ENCODE results near the gene DDX24.

The DDX24 gene

GRCh38 chr14:94051779-94052178 lies 29.2 kb downstream of the DDX24 start:
- peaks cover 55% of the 10 kb centered on the region for H3K36me3 ChIP-seq (ENCODE audit: control insufficient read depth, insufficient read depth, low read length)
- H3K9me3 ChIP-seq (ENCODE audit: control insufficient read depth, insufficient read depth, low read length): no peaks in the 10 kb centered on the region
- H3K4me3 ChIP-seq (ENCODE audit: low read depth, low read length): no peak overlapping the region
- peaks cover 3% of the 10 kb centered on the region for H3K4me1 ChIP-seq (ENCODE audit: control insufficient read depth, insufficient read depth, low read length)
- H3K9ac ChIP-seq (ENCODE audit: low read depth, low read length): no peak overlapping the region
- no peaks in the 10 kb centered on the region for H3K27me3 ChIP-seq (ENCODE audit: control insufficient read depth, insufficient read depth, low read length)

DNA sequence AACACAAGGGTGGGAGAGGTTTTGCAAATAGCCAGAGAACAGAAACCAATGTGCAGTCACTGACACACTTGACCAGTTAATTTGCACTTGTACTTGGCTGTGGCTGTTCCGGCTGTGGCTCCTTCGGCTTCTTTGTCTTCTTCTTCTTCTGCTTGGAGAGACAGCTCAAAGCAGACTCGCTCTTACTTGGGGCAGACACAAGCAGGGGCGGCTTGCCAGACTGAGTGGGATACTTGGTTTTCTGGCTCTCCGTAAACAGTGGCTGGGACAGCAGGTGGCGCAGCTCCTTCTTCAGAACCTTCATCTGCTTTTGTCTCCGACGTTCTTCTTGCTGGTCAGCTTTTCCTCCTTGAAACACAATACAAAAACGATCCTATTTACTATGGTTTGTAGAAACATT lies 29.9 kb downstream of the DDX24 start:
- H3K27me3 ChIP-seq (ENCODE audit: control insufficient read depth, insufficient read depth, low read length): no peaks in the 10 kb centered on the region
- H3K9me3 ChIP-seq (ENCODE audit: control insufficient read depth, insufficient read depth, low read length): no peaks in the 10 kb centered on the region
- no peak overlapping the region for H3K9ac ChIP-seq (ENCODE audit: low read depth, low read length)
- H3K4me3 ChIP-seq (ENCODE audit: low read depth, low read length): no peak overlapping the region
- H3K4me1 ChIP-seq (ENCODE audit: control insufficient read depth, insufficient read depth, low read length): peaks cover 3% of the 10 kb centered on the region
- H3K36me3 ChIP-seq (ENCODE audit: control insufficient read depth, insufficient read depth, low read length): peaks cover 55% of the 10 kb centered on the region

GRCh38 chr14:94050231-94050880 lies 30.6 kb downstream of the DDX24 start:
- H3K4me3 ChIP-seq (ENCODE audit: low read depth, low read length): no peak overlapping the region
- H3K36me3 ChIP-seq (ENCODE audit: control insufficient read depth, insufficient read depth, low read length): peaks cover 56% of the 10 kb centered on the region
- H3K9me3 ChIP-seq (ENCODE audit: control insufficient read depth, insufficient read depth, low read length): no peaks in the 10 kb centered on the region
- no peaks in the 10 kb centered on the region for H3K27me3 ChIP-seq (ENCODE audit: control insufficient read depth, insufficient read depth, low read length)
- H3K4me1 ChIP-seq (ENCODE audit: control insufficient read depth, insufficient read depth, low read length): peaks cover 3% of the 10 kb centered on the region
- no peak overlapping the region for H3K9ac ChIP-seq (ENCODE audit: low read depth, low read length)

DNA sequence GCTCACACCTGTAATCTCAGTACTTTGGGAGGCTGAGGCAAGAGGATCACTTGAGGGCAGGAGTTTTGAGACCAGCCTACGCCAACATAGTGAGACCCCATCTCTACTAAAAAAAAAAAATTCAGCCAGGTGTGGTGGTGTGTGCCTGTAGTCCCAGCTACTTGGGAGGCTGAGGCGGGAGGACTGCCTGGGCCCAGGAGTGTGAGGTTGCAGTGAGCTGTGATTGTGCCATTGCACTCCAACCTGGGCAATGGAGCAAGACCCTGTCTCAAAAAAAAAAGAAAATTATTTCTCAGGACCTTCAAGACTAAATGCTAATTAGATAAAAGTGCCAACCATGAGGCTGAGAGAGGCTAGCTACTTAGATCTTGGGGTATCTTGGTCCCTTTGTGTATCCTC lies 31.4 kb downstream of the DDX24 start:
- Histone ChIP-seq H3K4me3 (ENCODE audit: low read depth, low read length) (no peak overlapping the region), H3K4me1 (ENCODE audit: control insufficient read depth, insufficient read depth, low read length) (peaks cover 3% of the 10 kb centered on the region), H3K9ac (ENCODE audit: low read depth, low read length) (no peak overlapping the region), H3K27me3 (ENCODE audit: control insufficient read depth, insufficient read depth, low read length) (no peaks in the 10 kb centered on the region), H3K9me3 (ENCODE audit: control insufficient read depth, insufficient read depth, low read length) (no peaks in the 10 kb centered on the region), H3K36me3 (ENCODE audit: control insufficient read depth, insufficient read depth, low read length) (peaks cover 59% of the 10 kb centered on the region)

- no peaks in the 10 kb centered on the region for H3K27me3 ChIP-seq (ENCODE audit: control insufficient read depth, insufficient read depth, low read length)
- H3K9me3 ChIP-seq (ENCODE audit: control insufficient read depth, insufficient read depth, low read length): no peaks in the 10 kb centered on the region
- H3K4me3 ChIP-seq (ENCODE audit: low read depth, low read length): no peak overlapping the region
- H3K4me1 ChIP-seq (ENCODE audit: control insufficient read depth, insufficient read depth, low read length): peaks cover 3% of the 10 kb centered on the region
- no peak overlapping the region for H3K9ac ChIP-seq (ENCODE audit: low read depth, low read length)
- H3K36me3 ChIP-seq (ENCODE audit: control insufficient read depth, insufficient read depth, low read length): peaks cover 66% of the 10 kb centered on the region
Observed at GRCh38 chr14:94048691-94049624, 32.0 kb downstream of the DDX24 start.

DNA sequence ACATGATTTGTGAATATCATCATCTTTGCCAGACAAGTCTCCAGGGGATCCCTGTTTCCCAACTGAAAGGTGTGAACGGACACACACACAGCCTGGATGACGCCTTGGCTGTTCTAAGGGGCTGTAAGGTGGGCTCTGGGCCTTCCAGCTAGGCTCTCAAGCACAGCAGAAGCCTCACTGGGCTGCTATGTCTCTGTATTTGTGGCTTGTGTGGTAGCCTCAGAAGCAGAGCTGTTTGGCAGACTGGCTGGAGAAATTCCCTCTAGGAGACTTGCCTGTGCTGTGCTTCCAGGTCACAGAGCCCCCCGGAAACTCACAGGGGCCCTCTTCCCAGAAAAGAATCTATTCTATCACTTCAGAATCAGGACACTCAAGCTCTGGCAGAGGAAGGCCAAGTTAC lies 33.4 kb downstream of the DDX24 start:
- peaks cover 3% of the 10 kb centered on the region for H3K4me1 ChIP-seq (ENCODE audit: control insufficient read depth, insufficient read depth, low read length)
- no peak overlapping the region for H3K4me3 ChIP-seq (ENCODE audit: low read depth, low read length)
- no peaks in the 10 kb centered on the region for H3K27me3 ChIP-seq (ENCODE audit: control insufficient read depth, insufficient read depth, low read length)
- H3K9me3 ChIP-seq (ENCODE audit: control insufficient read depth, insufficient read depth, low read length): no peaks in the 10 kb centered on the region
- peaks cover 69% of the 10 kb centered on the region for H3K36me3 ChIP-seq (ENCODE audit: control insufficient read depth, insufficient read depth, low read length)
- no peak overlapping the region for H3K9ac ChIP-seq (ENCODE audit: low read depth, low read length)

GRCh38 chr14:94046696-94047250 lies 34.2 kb downstream of the DDX24 start:
- Histone ChIP-seq H3K9ac (ENCODE audit: low read depth, low read length) (no peak overlapping the region), H3K36me3 (ENCODE audit: control insufficient read depth, insufficient read depth, low read length) (peaks cover 61% of the 10 kb centered on the region), H3K9me3 (ENCODE audit: control insufficient read depth, insufficient read depth, low read length) (no peaks in the 10 kb centered on the region), H3K4me1 (ENCODE audit: control insufficient read depth, insufficient read depth, low read length) (no peaks in the 10 kb centered on the region), H3K4me3 (ENCODE audit: low read depth, low read length) (no peak overlapping the region), H3K27me3 (ENCODE audit: control insufficient read depth, insufficient read depth, low read length) (no peaks in the 10 kb centered on the region)

GRCh38 chr14:94045563-94046345 lies 35.2 kb downstream of the DDX24 start:
- no peaks in the 10 kb centered on the region for H3K4me1 ChIP-seq (ENCODE audit: control insufficient read depth, insufficient read depth, low read length)
- no peak overlapping the region for H3K9ac ChIP-seq (ENCODE audit: low read depth, low read length)
- H3K4me3 ChIP-seq (ENCODE audit: low read depth, low read length): no peak overlapping the region
- H3K9me3 ChIP-seq (ENCODE audit: control insufficient read depth, insufficient read depth, low read length): no peaks in the 10 kb centered on the region
- peaks cover 55% of the 10 kb centered on the region for H3K36me3 ChIP-seq (ENCODE audit: control insufficient read depth, insufficient read depth, low read length)
- no peaks in the 10 kb centered on the region for H3K27me3 ChIP-seq (ENCODE audit: control insufficient read depth, insufficient read depth, low read length)

- Histone ChIP-seq H3K4me1 (ENCODE audit: control insufficient read depth, insufficient read depth, low read length) (no peaks in the 10 kb centered on the region), H3K27me3 (ENCODE audit: control insufficient read depth, insufficient read depth, low read length) (no peaks in the 10 kb centered on the region), H3K4me3 (ENCODE audit: low read depth, low read length) (no peak overlapping the region), H3K9me3 (ENCODE audit: control insufficient read depth, insufficient read depth, low read length) (no peaks in the 10 kb centered on the region), H3K9ac (ENCODE audit: low read depth, low read length) (no peak overlapping the region), H3K36me3 (ENCODE audit: control insufficient read depth, insufficient read depth, low read length) (peaks cover 48% of the 10 kb centered on the region)
Observed at GRCh38 chr14:94045101-94045500, 35.9 kb downstream of the DDX24 start.

DNA sequence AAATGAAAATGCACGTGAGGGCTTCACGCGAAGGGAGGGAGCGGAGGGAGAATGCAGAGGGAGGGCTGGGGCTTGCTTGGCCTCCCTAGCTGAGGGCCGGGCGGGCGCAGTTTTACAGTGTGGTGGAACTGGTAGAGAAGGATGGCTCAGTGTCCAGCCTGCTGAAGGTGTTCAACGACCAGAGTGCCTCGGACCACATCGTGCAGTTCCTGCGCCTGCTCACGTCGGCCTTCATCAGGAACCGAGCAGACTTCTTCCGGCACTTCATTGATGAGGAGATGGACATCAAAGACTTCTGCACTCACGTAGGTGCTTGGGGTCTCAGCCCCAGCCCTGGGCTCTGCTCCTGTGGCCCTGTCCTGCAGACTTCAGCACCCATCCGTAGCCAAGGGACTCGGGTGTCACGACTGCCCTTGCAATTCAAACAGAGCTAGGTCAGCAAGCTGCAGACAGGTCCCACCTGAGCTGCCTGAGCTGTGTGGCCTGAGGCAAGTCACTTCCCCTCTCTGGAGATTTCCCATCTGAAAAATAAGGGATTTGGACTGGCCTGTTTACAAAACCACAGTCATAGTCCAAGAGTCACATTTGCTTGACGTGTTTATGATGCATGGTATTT lies 36.4 kb downstream of the DDX24 start:
- Histone ChIP-seq H3K4me3 (ENCODE audit: low read depth, low read length) (no peak overlapping the region), H3K36me3 (ENCODE audit: control insufficient read depth, insufficient read depth, low read length) (peaks cover 43% of the 10 kb centered on the region), H3K9ac (ENCODE audit: low read depth, low read length) (no peak overlapping the region), H3K4me1 (ENCODE audit: control insufficient read depth, insufficient read depth, low read length) (no peaks in the 10 kb centered on the region), H3K27me3 (ENCODE audit: control insufficient read depth, insufficient read depth, low read length) (no peaks in the 10 kb centered on the region), H3K9me3 (ENCODE audit: control insufficient read depth, insufficient read depth, low read length) (no peaks in the 10 kb centered on the region)
